ENCODE data around the gene ZCCHC2. TPM values are rescaled to one million over a fixed set of nuclear protein-coding genes. Genes with fewer than 3 reads are reported as not detected.

ZCCHC2 gene
- 2.1 and 3.8 TPM in 2 replicates for total RNA-seq (2014; rRNA removed; shearing (Covaris generic))

GRCh38 chr18:62522504-62523254 is at the start of gene ZCCHC2:
Gene ZCCHC2 (plus strand): TSS chr18:62523025. CDS start chr18:62523425, 400 bp downstream.
- peak; percentile 91 for DNase-seq (ENCODE audit: low read depth)

- DNase-seq (ENCODE audit: low read depth): no peak
These were observed 43.3 kb upstream of the ZCCHC2 start for GRCh38 chr18:62479574-62479973.

GRCh38 chr18:62480927-62481326 is 41.9 kb upstream of the ZCCHC2 start:
- DNase-seq (ENCODE audit: low read depth): no peak

- DNase-seq (ENCODE audit: low read depth): no peak
These were observed 37.9 kb upstream of the ZCCHC2 start for GRCh38 chr18:62484941-62485340.

GRCh38 chr18:62485684-62486083 is 37.1 kb upstream of the ZCCHC2 start:
- DNase-seq (ENCODE audit: low read depth): peak; percentile 86

GRCh38 chr18:62486290-62486964 is 36.4 kb upstream of the ZCCHC2 start:
- DNase-seq (ENCODE audit: low read depth): peak; percentile 57

GRCh38 chr18:62487161-62487560 is 35.7 kb upstream of the ZCCHC2 start:
- DNase-seq (ENCODE audit: low read depth): no peak

GRCh38 chr18:62490967-62491695 is 31.7 kb upstream of the ZCCHC2 start:
- DNase-seq (ENCODE audit: low read depth): no peak

- DNase-seq (ENCODE audit: low read depth): no peak
These were observed 29.6 kb upstream of the ZCCHC2 start for GRCh38 chr18:62493033-62493862.

GRCh38 chr18:62494764-62495163 is 28.1 kb upstream of the ZCCHC2 start:
- no peak for DNase-seq (ENCODE audit: low read depth)

- DNase-seq (ENCODE audit: low read depth): no peak
These were observed 26.6 kb upstream of the ZCCHC2 start for GRCh38 chr18:62496262-62496661.

GRCh38 chr18:62497190-62497772 is 25.5 kb upstream of the ZCCHC2 start:
- DNase-seq (ENCODE audit: low read depth): no peak

GRCh38 chr18:62498616-62499262 is 24.1 kb upstream of the ZCCHC2 start:
- DNase-seq (ENCODE audit: low read depth): no peak

GRCh38 chr18:62499263-62499650 is 23.6 kb upstream of the ZCCHC2 start:
- no peak for DNase-seq (ENCODE audit: low read depth)

- DNase-seq (ENCODE audit: low read depth): no peak
These were observed 22.7 kb upstream of the ZCCHC2 start for GRCh38 chr18:62500174-62500573.

- no peak for DNase-seq (ENCODE audit: low read depth)
These were observed 21.7 kb upstream of the ZCCHC2 start for GRCh38 chr18:62500966-62501591.

- peak; percentile 29 for DNase-seq (ENCODE audit: low read depth)
These were observed 16.9 kb upstream of the ZCCHC2 start for GRCh38 chr18:62505669-62506494.

GRCh38 chr18:62506495-62507143 is 16.2 kb upstream of the ZCCHC2 start:
- no peak for DNase-seq (ENCODE audit: low read depth)

- DNase-seq (ENCODE audit: low read depth): no peak
These were observed 13.0 kb upstream of the ZCCHC2 start for GRCh38 chr18:62509779-62510178.

Measured in RPMI7951 (cell line).